ENCODE measurements around the gene CLSTN1. TPM values are rescaled to one million over a fixed set of nuclear protein-coding genes. Genes with fewer than 3 reads are reported as not detected.

Gene CLSTN1
- total and polyA plus RNA-seq, 2 donors (not counting 1 experiment from before 2014, with no cell fraction given): 34.9 to 81.4 TPM

DNA sequence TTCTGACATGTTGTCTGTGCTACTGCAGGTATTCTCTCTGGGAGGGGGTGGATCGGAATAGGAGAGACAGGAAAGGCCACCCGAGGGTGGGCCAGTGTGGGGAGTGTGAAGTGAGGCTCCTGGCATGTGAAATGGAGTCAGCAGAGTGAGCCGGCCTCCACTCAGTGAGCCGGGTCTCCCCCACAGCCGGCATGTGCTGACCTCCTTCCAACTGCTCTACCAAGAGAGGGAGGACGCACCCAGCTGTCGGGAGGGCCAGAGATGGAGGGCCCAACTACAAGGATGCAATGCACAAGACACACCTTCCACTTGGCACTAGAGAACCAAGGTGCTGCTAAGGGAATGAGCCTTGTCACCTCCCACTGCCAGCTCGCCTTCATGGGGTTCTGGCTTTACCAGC is 28.2 kb upstream of the CLSTN1 start:
- no peaks in the 10 kb centered on the region for H3K27me3 ChIP-seq (replicated peaks in 1 of 4; ENCODE audit: control extremely low read depth in 1 of 4, control insufficient read depth in 3 of 4, insufficient read depth in 4 of 4, low read length in 3 of 4)
- ChIA-PET POLR2A (no interaction called here), CTCF (interaction anchor here (2.1 kb wide), 1 partner anchor 68 kb away, joined by 11 read pairs; no protein-coding TSS in a partner anchor)
- Mint-ChIP-seq H3K4me1 (peaks cover 29% of the 10 kb centered on the region), H3K27ac (no peak overlapping the region), H3K9me3 (ENCODE audit: insufficient read depth) (no peaks in the 10 kb centered on the region), H3K27me3 (no peaks in the 10 kb centered on the region), H3K4me3 (peak overlapping the region; percentile 44)
- peaks cover 0 to 10% (median 7%) of the 10 kb centered on the region in 3 donors for H3K9me3 ChIP-seq (ENCODE audit: control extremely low read depth in 1 of 3, control insufficient read depth in 2 of 3, insufficient read depth in 1 of 3, low read length in 2 of 3)
- ATAC-seq (ENCODE audit: low read depth) (no peak), DNase-seq (no peak)
- H3K4me3 ChIP-seq (ENCODE audit: control extremely low read depth in 1 of 5, extremely low read depth in 1 of 5, insufficient read depth in 1 of 5, low read depth in 2 of 5, low read length in 4 of 5): no peak overlapping the region
- no peak overlapping the region for H3K4me2 ChIP-seq (replicated peaks; ENCODE audit: low read depth, low read length, poor library complexity, severe bottlenecking)
- H2AFZ ChIP-seq (ENCODE audit: insufficient read depth, low read depth, low read length, poor library complexity, severe bottlenecking): no peak overlapping the region
- no peak for TF ChIP-seq CTCF (IDR thresholded peaks at IDR 0.05)
- TF ChIP-seq EZH2 (IDR thresholded peaks at IDR 0.05; ENCODE audit: borderline replicate concordance, insufficient read depth, low read depth, low read length, poor library complexity, severe bottlenecking): no peak
- no peaks in the 10 kb centered on the region for H4K20me1 ChIP-seq (ENCODE audit: control insufficient read depth, insufficient read depth, low read length, poor library complexity, severe bottlenecking)
- no peaks in the 10 kb centered on the region for H3K36me3 ChIP-seq (replicated peaks in 1 of 2; ENCODE audit: control extremely low read depth in 1 of 2, control insufficient read depth in 1 of 2, extremely low read depth in 1 of 2, insufficient read depth in 2 of 2, low read length in 1 of 2)
- H3K4me1 ChIP-seq (ENCODE audit: control insufficient read depth in 2 of 2, insufficient read depth in 2 of 2, low read length in 2 of 2): peaks cover 21 to 36% of the 10 kb centered on the region in 2 donors
- WGBS (ENCODE audit: insufficient coverage): 96% methylated on average over 5 of the region's 8 CpGs
- intact Hi-C loops (cut with micrococcal nuclease): no loop called here
- H3K9ac ChIP-seq (ENCODE audit: low read length): no peak overlapping the region
- H3K79me2 ChIP-seq (ENCODE audit: control insufficient read depth, insufficient read depth, low read length): peaks cover 9% of the 10 kb centered on the region
- no peak overlapping the region for H3K27ac ChIP-seq (ENCODE audit: low read length in 2 of 2)

DNA sequence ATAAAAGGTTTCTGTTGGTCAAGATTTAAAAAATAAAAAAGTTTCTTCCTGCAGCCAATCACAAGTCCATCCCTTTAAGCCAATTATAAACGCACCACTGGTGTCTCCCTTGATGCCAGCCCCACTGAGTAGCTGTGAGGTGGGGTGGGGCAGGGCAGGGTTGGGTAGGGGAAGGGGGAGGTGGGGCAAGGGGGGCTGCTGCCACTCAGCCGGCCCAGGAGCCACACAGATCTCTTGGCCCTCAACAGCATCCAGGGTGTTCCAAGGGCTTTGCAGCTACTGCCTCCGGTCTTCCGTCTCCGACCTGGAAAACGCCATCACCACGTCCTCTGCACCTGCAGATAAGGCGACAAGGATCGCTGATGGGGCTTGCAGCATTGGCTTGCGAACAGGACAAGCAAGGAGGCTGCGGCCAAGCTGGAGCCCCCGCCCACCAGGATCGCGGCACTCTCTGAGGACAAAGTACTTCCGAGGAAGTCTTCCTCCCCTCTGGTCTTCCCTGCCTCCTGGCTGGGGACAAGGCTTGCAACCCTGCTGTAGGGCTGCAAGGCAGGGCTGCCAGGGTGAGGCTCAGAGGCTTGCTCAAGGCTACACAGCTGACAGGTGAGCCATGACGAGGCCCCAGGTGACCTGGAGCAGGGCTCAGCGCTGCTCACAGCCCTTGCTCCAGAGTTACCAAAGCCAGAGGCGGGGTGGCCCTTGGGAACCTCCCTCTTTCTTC is 26.8 kb upstream of the CLSTN1 start:
- Histone ChIP-seq H3K4me3 (ENCODE audit: control extremely low read depth in 1 of 5, extremely low read depth in 1 of 5, insufficient read depth in 1 of 5, low read depth in 2 of 5, low read length in 4 of 5) (peak overlapping the region; percentile 49 to 70 (median 56)), H2AFZ (ENCODE audit: insufficient read depth, low read depth, low read length, poor library complexity, severe bottlenecking) (peak overlapping the region; percentile 80), H3K9ac (ENCODE audit: low read length) (peak overlapping the region; percentile 73), H3K27me3 (replicated peaks in 1 of 4; ENCODE audit: control extremely low read depth in 1 of 4, control insufficient read depth in 3 of 4, insufficient read depth in 4 of 4, low read length in 3 of 4) (no peaks in the 10 kb centered on the region), H3K4me1 (ENCODE audit: control insufficient read depth in 2 of 2, insufficient read depth in 2 of 2, low read length in 2 of 2) (peaks cover 21 to 36% of the 10 kb centered on the region in 2 donors), H3K9me3 (ENCODE audit: control extremely low read depth in 1 of 3, control insufficient read depth in 2 of 3, insufficient read depth in 1 of 3, low read length in 2 of 3) (peaks cover 0 to 10% (median 7%) of the 10 kb centered on the region in 3 donors), H4K20me1 (ENCODE audit: control insufficient read depth, insufficient read depth, low read length, poor library complexity, severe bottlenecking) (no peaks in the 10 kb centered on the region), H3K4me2 (replicated peaks; ENCODE audit: low read depth, low read length, poor library complexity, severe bottlenecking) (peak overlapping the region; percentile 92), H3K79me2 (ENCODE audit: control insufficient read depth, insufficient read depth, low read length) (peaks cover 9% of the 10 kb centered on the region), H3K36me3 (replicated peaks in 1 of 2; ENCODE audit: control extremely low read depth in 1 of 2, control insufficient read depth in 1 of 2, extremely low read depth in 1 of 2, insufficient read depth in 2 of 2, low read length in 1 of 2) (no peaks in the 10 kb centered on the region), H3K27ac (ENCODE audit: low read length in 2 of 2) (peak overlapping the region; percentile 87 to 88)
- ChIA-PET POLR2A (interaction anchor here (0.6 to 1.5 kb wide), 6 partner anchors 23 to 1366 kb away, joined by 3 to 5 read pairs (median 4); no protein-coding TSS in a partner anchor), CTCF (interaction anchor here (0.9 to 4.9 kb wide), 8 partner anchors 17 to 224 kb away, joined by 3 to 30 read pairs (median 4); partner anchors contain the start of genes CLSTN1, LZIC and NMNAT1)
- H3K4me3 Mint-ChIP-seq: peak overlapping the region; percentile 78
- no peaks in the 10 kb centered on the region for H3K9me3 Mint-ChIP-seq (ENCODE audit: insufficient read depth)
- peak; percentile 74 for ATAC-seq (ENCODE audit: low read depth)
- 11% methylated on average over 17 of the region's 18 CpGs for WGBS (ENCODE audit: insufficient coverage)
- TF ChIP-seq CTCF (IDR thresholded peaks at IDR 0.05): no peak
- no peak for TF ChIP-seq EZH2 (IDR thresholded peaks at IDR 0.05; ENCODE audit: borderline replicate concordance, insufficient read depth, low read depth, low read length, poor library complexity, severe bottlenecking)
- H3K27ac Mint-ChIP-seq: peak overlapping the region; percentile 81
- H3K4me1 Mint-ChIP-seq: peaks cover 29% of the 10 kb centered on the region
- intact Hi-C loops (cut with micrococcal nuclease): loop anchor here (1.0 kb wide), 3 partner anchors 26 to 93 kb away; partner anchors contain the start of genes CTNNBIP1, LZIC and NMNAT1
- DNase-seq: no peak
- H3K27me3 Mint-ChIP-seq: no peaks in the 10 kb centered on the region

Measured in B cell (primary cell).